NCI-H2081 treated with DMSO at 0.1 percent for 48 hours (cell line): ENCODE data around the gene JARID2.
"Not testable (repeated sequence)": the region's sequence is repeated elsewhere in the genome, so short reads cannot be mapped to it uniquely, and the experiment has no call there.

Source experiments
- DNase-seq: peaks from one replicate; lab custom pipeline; 2025; lab: John Stamatoyannopoulos, UW

JARID2 gene

DNA sequence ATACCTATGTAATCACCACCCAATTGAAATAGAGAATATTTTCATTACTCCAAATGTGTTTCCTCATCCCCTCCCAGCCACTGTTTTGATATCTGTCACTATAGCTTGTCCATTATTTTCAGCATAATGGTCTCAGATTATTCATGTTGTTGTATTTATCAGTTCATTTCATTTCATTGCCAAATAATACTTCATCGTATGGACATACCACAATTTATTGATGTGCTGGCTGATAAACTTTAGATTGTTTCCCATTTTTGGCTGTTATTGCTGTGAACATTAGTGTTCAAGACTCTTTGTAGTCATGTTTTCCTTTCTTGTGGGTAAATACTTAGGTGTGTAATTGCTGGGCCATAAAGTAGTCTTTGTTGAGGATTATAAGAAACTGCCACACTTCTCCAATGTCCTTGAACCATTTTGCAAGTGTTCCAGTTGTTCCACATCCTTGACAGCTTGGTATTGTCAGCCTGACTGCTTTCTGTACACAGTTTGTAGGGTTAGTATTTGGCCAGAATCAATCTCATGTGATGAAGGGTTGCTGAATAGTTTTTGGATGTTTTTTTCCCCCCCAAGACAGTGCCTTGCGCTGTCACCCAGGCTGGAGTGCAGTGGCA is 44.3 kb downstream of the JARID2 start:
- DNase-seq, result no peak

GRCh38 chr6:15290962-15291704 is 45.3 kb downstream of the JARID2 start:
- no peak for DNase-seq

- DNase-seq, result no peak
Measured at GRCh38 chr6:15292721-15293302, 46.9 kb downstream of the JARID2 start.

DNA sequence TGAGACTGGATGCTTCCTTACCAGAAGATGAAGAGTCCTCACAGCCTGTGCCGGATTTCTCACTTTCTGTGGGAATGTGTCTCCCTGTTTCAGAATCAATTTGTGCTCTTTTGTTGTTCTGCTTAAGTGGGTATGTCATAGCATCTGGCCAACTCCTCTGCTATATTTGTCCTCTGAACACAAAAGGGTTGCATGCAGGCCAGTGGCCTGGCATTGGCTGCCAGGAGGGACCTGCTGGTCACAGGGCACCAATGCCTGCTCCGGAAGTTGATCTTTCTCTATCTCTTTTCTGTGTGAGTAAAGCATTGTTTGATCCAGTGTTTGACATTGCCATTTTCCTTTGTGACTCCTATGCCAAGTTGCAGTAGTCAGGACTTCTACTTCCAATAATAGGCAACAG is 47.8 kb downstream of the JARID2 start:
- no peak for DNase-seq

GRCh38 chr6:15294504-15294903 is 48.6 kb downstream of the JARID2 start:
- no peak for DNase-seq

- no peak for DNase-seq
Measured at GRCh38 chr6:15296249-15296648, 50.4 kb downstream of the JARID2 start.

DNA sequence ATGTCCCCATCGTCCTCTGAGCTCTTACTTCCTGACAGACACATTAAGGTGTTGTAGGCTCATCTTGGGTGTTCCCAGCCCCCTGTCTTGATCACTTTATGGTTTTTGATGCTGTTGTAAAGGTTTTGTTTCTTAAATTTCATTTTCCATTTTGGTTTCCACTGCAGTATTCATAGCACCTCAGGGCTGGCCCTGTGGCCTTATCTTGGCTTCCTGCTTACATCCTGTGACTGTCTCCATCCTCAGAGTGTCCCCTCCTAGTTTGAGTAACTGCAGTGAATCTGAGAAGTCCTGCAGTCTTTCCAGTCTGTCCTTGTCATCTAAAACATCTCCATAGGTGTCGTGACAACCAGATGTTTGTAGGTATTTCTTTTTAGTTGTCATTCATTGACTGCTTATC is 50.9 kb downstream of the JARID2 start:
- DNase-seq, result no peak

- DNase-seq, result not testable (repeated sequence)
Measured at GRCh38 chr6:15297167-15297566, 51.3 kb downstream of the JARID2 start.

GRCh38 chr6:15297895-15298590 is 52.2 kb downstream of the JARID2 start:
- no peak for DNase-seq

GRCh38 chr6:15299430-15300131 is 53.7 kb downstream of the JARID2 start:
- no peak for DNase-seq

DNA sequence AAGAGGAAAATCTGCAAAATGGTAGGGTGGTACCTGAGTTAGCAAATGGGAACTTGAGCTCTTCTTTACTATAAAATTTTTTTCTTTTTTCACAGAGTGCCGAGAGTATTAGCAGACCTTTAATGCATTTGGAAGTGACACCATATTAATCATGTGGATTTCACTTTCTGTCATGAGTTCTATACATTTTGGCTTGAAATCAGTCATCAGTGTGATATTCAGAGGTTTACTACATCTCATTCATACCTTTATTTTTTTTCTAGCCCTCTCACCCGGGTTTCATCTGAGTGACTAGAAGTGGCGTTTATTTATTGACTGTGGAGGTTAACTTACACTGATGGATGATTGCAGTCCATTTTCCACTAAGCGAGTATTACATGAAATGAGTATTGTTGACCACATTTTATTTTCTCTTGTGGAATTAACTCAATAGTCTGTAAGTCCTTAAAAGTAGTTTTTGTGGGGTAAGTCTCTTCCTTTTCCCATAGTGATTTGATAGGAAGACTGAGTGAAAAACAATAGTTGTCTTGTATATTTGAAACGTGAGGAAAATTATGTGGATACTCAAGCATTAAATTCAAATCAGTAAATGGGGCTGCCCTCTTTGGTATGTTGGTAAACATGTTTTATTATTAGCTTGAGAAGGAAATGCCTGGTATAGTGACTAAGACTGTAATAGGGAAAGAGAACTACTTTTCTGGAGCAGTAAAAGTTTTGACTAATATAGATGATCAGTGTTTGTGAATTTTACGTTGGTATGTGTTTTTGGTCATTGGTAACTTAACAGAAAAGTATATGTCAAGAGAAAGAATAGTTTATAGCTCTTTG is 55.5 kb downstream of the JARID2 start:
- no peak for DNase-seq

GRCh38 chr6:15303162-15303919 is 57.5 kb downstream of the JARID2 start:
- no peak for DNase-seq

DNA sequence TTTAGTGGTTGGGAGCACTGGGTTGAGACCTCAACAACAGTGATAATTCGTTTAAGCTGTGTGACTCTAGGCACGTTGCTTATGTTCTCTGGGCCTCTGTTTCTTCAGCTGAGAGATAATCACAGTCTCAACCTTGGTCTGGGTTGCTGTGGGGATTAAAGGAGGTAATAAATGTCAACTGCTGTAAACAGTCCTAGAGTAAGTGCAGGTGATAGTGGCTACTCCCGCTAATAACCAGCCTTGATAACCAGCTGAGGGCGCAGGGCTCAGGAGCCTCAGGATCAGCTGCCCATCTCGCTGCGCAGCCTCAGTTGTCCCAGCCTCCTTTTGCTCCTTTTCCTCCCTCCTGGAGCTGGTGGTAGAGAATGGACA is 58.0 kb downstream of the JARID2 start:
- no peak for DNase-seq

- no peak for DNase-seq
Measured at GRCh38 chr6:15304337-15305042, 58.6 kb downstream of the JARID2 start.

DNA sequence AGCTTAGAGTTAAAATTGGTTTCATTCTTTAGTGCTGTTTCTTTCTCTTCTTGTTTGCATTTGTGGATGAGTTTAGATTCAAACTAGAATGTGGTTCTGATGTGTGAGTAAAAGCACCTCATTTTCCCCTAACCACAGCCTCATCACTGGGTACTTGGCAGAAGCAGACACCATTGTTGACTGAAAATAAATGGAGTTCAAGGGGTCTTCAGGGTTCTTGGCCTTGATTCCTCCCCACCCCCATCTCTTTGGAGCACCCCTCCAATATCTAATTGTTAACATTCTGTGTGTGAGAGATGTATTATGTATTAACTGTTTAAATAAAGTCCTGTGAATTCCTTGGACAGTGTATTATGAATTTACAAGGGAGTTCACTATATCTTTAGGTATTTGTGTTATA is 59.6 kb downstream of the JARID2 start:
- no peak for DNase-seq

- no peak for DNase-seq
Measured at GRCh38 chr6:15305909-15306308, 60.0 kb downstream of the JARID2 start.

GRCh38 chr6:15308435-15309213 is 62.8 kb downstream of the JARID2 start:
- DNase-seq, result no peak

DNA sequence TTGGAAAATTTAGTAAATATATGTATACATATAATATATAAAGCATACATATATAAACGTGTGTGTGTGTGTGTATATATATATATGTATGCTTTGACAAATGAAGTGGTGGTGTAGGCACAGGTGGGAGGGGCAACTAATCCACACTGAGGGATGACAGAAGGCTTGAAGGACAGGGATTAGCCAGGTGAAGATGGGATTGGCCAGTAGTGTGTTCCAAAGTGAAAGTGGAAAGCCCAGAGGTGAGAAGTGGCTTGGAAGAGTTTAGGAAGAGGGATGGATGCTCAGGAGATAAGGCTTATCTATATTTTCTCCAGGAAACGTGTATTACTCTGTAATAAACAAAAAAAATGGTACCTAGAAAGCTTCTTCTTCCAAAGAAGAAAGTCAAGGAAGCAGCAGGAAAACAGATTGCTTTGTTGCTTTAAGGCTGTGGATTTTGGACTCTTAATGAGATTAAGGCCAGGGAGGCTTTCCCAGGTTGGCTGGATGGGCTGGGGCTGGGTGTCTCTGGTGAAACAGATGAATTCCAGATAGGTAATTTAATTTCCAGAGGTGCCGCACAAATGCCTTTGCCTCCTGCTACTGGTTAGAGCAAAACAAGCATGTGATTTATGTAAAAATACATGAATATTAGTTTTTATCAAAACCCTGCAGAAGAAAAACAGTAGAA is 63.9 kb downstream of the JARID2 start:
- DNase-seq, result no peak

DNA sequence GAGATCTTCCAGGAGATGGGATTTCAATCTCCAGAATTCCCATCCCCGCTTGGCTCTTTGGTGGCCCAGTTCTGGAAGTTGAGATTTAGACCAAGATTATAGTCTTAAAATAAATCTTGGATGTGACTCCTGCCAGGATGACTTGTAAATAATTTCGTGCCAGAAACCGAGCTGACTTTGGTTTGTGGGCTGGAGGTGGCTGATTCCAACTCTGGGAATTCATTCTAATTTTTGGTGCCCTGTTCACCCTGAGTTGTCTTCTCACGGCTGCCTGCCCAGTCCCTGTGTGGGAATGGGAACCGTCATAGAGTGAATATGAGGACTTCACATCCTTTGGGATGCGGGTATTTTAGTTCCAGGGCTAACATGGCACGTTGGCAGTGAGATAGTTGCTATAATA is 64.8 kb downstream of the JARID2 start:
- DNase-seq, result no peak
